ENCODE data around the gene PROSER1.
"Not testable (repeated sequence)": the region's sequence is repeated elsewhere in the genome, so short reads cannot be mapped to it uniquely, and the experiment has no call there.

PROSER1 gene

GRCh38 chr13:39037880-39038568 lies at the start of gene PROSER1, which contains the start of gene NHLRC3:
Gene PROSER1, minus strand, starts transcription at chr13:39038089. Its CDS starts 847 bp downstream, at chr13:39037242.
Gene NHLRC3, plus strand, starts transcription at chr13:39038456. Its CDS starts 184 bp downstream, at chr13:39038640.
- peak; percentile 89 for DNase-seq

- not testable (repeated sequence) for DNase-seq
Measured at GRCh38 chr13:39086251-39086945, 48.5 kb upstream of the PROSER1 start.

- DNase-seq: no peak
Measured at GRCh38 chr13:39073983-39074382, 36.1 kb upstream of the PROSER1 start.

- no peak for DNase-seq
Measured at GRCh38 chr13:39072842-39073241, 35.0 kb upstream of the PROSER1 start.

- DNase-seq: no peak
Measured at GRCh38 chr13:39062004-39062403, 24.1 kb upstream of the PROSER1 start.

- no peak for DNase-seq
Measured at GRCh38 chr13:39058040-39058439, 20.2 kb upstream of the PROSER1 start.

GRCh38 chr13:39056018-39056417 lies 18.1 kb upstream of the PROSER1 start:
- no peak for DNase-seq

GRCh38 chr13:39054112-39054511 lies 16.2 kb upstream of the PROSER1 start:
- no peak for DNase-seq

- no peak for DNase-seq
Measured at GRCh38 chr13:39052944-39053343, 15.1 kb upstream of the PROSER1 start.

- no peak for DNase-seq
Measured at GRCh38 chr13:39051157-39051556, 13.3 kb upstream of the PROSER1 start.

GRCh38 chr13:39049274-39049673 lies 11.4 kb upstream of the PROSER1 start:
- DNase-seq: no peak

GRCh38 chr13:39048806-39049205 lies 10.9 kb upstream of the PROSER1 start:
- DNase-seq: no peak

GRCh38 chr13:39047560-39047959 lies 9.7 kb upstream of the PROSER1 start:
- DNase-seq: no peak

- no peak for DNase-seq
Measured at GRCh38 chr13:39044536-39044935, 6.6 kb upstream of the PROSER1 start.

- no peak for DNase-seq
Measured at GRCh38 chr13:39040206-39040605, 2.3 kb upstream of the PROSER1 start.

- no peak for DNase-seq
Measured at GRCh38 chr13:39039041-39039440, 1.2 kb upstream of the PROSER1 start.

GRCh38 chr13:39038569-39039030 lies 711 bp upstream of the PROSER1 start:
- peak; percentile 68 for DNase-seq

GRCh38 chr13:39037410-39037879 lies 444 bp downstream of the PROSER1 start:
- DNase-seq: no peak

- no peak for DNase-seq
Measured at GRCh38 chr13:39036212-39036611, 1.7 kb downstream of the PROSER1 start.

- DNase-seq: no peak
Measured at GRCh38 chr13:39035799-39036198, 2.1 kb downstream of the PROSER1 start.

GRCh38 chr13:39035204-39035603 lies 2.7 kb downstream of the PROSER1 start:
- no peak for DNase-seq

- no peak for DNase-seq
Measured at GRCh38 chr13:39034085-39034484, 3.8 kb downstream of the PROSER1 start.

- DNase-seq: no peak
Measured at GRCh38 chr13:39032150-39032549, 5.7 kb downstream of the PROSER1 start.

- no peak for DNase-seq
Measured at GRCh38 chr13:39025433-39025839, 12.5 kb downstream of the PROSER1 start.

All from stimulated activated CD8-positive, alpha-beta memory T cell treated with anti-CD3 and anti-CD28 coated beads, Interleukin-4, amount 100 ng/mL, for 48 hours (primary cell).